ENCODE data around the gene NCKAP5. TPM values are rescaled to one million over a fixed set of nuclear protein-coding genes. Genes with fewer than 3 reads are reported as not detected.

The NCKAP5 gene
- polyA plus RNA-seq, 1 experiment, result 2.1 TPM

DNA sequence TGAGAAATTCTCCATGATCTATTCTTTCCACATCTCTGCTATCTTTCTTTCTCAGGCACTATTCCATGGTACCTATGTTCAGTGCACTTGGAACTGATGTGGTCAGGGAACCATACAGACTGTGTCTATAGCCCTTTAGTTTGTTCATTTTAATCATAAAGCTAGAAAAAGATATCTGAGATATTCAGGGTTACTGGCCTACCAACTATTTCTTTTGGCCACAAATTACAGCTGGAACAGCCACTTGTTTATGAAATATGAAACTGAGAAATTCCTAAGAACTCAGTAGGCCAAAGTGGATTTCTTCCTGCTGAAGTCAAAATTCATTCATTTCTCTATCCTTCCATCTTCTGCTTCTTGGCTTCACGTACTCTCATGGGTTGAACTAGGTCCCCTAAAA is 875.4 kb downstream of the NCKAP5 start:
- no peaks in the 10 kb centered on the region for H3K36me3 ChIP-seq (ENCODE audit: control insufficient read depth, insufficient read depth, low read length)
- H3K4me3 ChIP-seq (ENCODE audit: low read depth, low read length), result no peak overlapping the region
- DNase-seq (ENCODE audit: low read depth), result no peak
- TF ChIP-seq, protein P1, sequence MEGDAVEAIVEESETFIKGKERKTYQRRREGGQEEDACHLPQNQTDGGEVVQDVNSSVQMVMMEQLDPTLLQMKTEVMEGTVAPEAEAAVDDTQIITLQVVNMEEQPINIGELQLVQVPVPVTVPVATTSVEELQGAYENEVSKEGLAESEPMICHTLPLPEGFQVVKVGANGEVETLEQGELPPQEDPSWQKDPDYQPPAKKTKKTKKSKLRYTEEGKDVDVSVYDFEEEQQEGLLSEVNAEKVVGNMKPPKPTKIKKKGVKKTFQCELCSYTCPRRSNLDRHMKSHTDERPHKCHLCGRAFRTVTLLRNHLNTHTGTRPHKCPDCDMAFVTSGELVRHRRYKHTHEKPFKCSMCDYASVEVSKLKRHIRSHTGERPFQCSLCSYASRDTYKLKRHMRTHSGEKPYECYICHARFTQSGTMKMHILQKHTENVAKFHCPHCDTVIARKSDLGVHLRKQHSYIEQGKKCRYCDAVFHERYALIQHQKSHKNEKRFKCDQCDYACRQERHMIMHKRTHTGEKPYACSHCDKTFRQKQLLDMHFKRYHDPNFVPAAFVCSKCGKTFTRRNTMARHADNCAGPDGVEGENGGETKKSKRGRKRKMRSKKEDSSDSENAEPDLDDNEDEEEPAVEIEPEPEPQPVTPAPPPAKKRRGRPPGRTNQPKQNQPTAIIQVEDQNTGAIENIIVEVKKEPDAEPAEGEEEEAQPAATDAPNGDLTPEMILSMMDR (IDR thresholded peaks at IDR 0.05; ENCODE audit: insufficient read depth, low read depth, low read length), result no peak
- CTCF ChIA-PET, result no interaction called here
- POLR2A ChIA-PET, result no interaction called here
- H3K27me3 ChIP-seq (ENCODE audit: control insufficient read depth, insufficient read depth, low read length), result no peaks in the 10 kb centered on the region

DNA sequence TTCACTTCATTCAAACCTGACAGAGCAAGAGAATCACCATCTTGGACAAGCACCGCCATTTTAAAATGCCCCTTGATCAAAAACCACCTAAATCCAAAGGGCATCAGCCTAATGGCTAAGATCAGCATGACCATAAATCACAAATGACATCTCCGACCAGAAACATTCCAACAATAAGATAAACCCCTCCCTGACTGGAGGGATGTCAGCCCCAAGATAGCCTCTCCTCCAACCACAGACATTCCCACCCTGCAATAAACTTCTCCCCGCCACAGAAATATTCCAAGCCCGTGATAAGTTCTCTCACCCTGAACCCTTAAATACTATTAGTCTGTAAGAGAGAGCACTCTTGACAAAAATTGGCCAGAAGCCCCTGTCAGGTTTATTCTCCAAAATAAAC is 876.7 kb downstream of the NCKAP5 start:
- no peak for DNase-seq (ENCODE audit: low read depth)
- H3K36me3 ChIP-seq (ENCODE audit: control insufficient read depth, insufficient read depth, low read length), result no peaks in the 10 kb centered on the region
- no peaks in the 10 kb centered on the region for H3K27me3 ChIP-seq (ENCODE audit: control insufficient read depth, insufficient read depth, low read length)
- CTCF ChIA-PET, result no interaction called here
- H3K4me3 ChIP-seq (ENCODE audit: low read depth, low read length), result no peak overlapping the region
- POLR2A ChIA-PET, result no interaction called here
- TF ChIP-seq, protein P1 (IDR thresholded peaks at IDR 0.05; ENCODE audit: insufficient read depth, low read depth, low read length), result no peak

- POLR2A ChIA-PET, result no interaction called here
Measured at GRCh38 chr2:132690664-132691303, 877.5 kb downstream of the NCKAP5 start.

DNA sequence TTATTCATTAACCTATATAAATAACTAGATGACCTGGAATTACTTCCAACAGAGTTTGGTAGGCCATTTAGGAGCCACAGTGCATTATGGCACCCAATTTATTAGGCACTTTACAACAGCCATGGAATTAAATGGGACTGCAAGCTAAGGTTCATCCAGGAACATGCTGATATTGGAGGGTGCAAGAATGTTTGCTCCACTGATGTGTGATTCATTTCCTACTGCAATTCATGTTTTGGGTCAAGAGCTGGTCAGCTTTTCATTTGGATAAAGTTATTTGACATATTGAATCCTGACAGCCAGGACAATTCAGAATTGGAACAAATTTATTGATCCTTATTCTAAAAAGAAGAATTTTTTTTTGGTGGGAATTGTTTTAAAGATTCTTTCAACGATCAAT is 886.5 kb downstream of the NCKAP5 start:
- Histone ChIP-seq H3K27me3 (ENCODE audit: control insufficient read depth, insufficient read depth, low read length) (no peaks in the 10 kb centered on the region), H3K36me3 (ENCODE audit: control insufficient read depth, insufficient read depth, low read length) (no peaks in the 10 kb centered on the region), H3K4me3 (ENCODE audit: low read depth, low read length) (no peak overlapping the region)
- ChIA-PET CTCF (interaction anchor here (1.8 kb wide), 1 partner anchor 9 kb away, joined by 6 read pairs; no protein-coding TSS in a partner anchor), POLR2A (no interaction called here)
- DNase-seq (ENCODE audit: low read depth), result no peak
- TF ChIP-seq, protein P1 (IDR thresholded peaks at IDR 0.05; ENCODE audit: insufficient read depth, low read depth, low read length), result no peak

More at GRCh38 chr2:132690664-132691303, 877.5 kb downstream of the NCKAP5 start:
- DNase-seq (ENCODE audit: low read depth), result no peak
- TF ChIP-seq, protein P1 (IDR thresholded peaks at IDR 0.05; ENCODE audit: insufficient read depth, low read depth, low read length), result no peak
- CTCF ChIA-PET, result interaction anchor here (1.2 kb wide), 1 partner anchor 9 kb away, joined by 6 read pairs; no protein-coding TSS in a partner anchor
- H3K27me3 ChIP-seq (ENCODE audit: control insufficient read depth, insufficient read depth, low read length), result no peaks in the 10 kb centered on the region
- no peaks in the 10 kb centered on the region for H3K36me3 ChIP-seq (ENCODE audit: control insufficient read depth, insufficient read depth, low read length)
- H3K4me3 ChIP-seq (ENCODE audit: low read depth, low read length), result no peak overlapping the region

- ChIA-PET POLR2A (no interaction called here), CTCF (no interaction called here)
- no peak for DNase-seq (ENCODE audit: low read depth)
- TF ChIP-seq, protein P1 (IDR thresholded peaks at IDR 0.05; ENCODE audit: insufficient read depth, low read depth, low read length), result no peak
- Histone ChIP-seq H3K4me3 (ENCODE audit: low read depth, low read length) (no peak overlapping the region), H3K36me3 (ENCODE audit: control insufficient read depth, insufficient read depth, low read length) (no peaks in the 10 kb centered on the region), H3K27me3 (ENCODE audit: control insufficient read depth, insufficient read depth, low read length) (no peaks in the 10 kb centered on the region)
Measured at GRCh38 chr2:132680544-132680943, 887.7 kb downstream of the NCKAP5 start.
